T-helper 9 cell (primary cell): ENCODE results near the gene KLHDC3.
A peak's percentile ranks its signal among the peaks of the same experiment; 100 is the strongest.

Experiments used
- DNase-seq: peaks from one replicate; pipeline ENCODE4 v3.0.0-alpha.2; 2020

The KLHDC3 gene

DNA sequence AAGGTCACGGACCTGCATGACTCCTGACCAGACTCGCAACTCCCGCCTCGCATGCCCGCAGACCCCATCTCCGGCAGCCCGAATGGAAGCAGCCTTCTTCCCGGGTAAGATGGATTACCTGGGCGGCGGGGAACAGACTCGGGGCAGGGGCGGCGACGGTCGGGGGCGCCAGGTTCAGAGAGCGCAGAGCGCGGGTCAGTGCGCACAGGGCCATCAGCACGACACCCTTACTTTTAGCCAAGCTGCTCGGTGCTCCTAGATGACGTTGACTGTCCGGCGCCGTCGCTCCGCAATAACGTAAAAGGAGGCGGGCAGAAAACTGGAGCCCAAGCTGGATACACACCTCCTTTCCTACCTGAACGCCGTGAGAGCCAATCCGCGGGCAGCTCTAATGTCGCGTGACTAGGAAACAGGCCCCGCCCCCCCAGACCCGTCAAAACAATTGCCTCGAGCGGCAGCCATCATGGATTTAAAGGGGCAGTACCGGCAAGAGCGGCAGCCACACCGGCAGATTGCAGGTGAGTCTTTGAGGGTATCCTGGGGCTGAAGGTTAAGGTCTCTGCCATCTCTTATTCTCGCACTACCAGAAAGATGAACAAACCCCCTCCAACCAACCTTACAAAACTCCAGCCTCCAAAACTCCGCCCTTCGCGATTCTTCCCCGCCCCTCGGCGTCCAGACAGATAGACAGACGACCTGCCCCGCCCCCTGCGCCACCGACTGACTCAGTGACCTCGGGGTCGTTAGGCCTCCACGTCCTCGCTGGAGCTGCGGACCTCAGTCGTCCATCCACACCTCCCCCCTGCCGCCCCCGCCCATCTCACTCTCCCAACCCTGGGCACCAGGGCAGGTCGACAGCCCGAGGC lies 45.4 kb downstream of the KLHDC3 start, which contains the start of the genes KLC4 and MRPL2:
TSS of gene KLC4 (plus strand) at position 464 of the 866 bp plus-strand sequence. CDS start 1,705 bp downstream, outside the sequence.
TSS of gene MRPL2 (minus strand) at position 267 of the 866 bp plus-strand sequence. CDS start at position 214, 53 bp downstream.
- peak; percentile 97 for DNase-seq

DNA sequence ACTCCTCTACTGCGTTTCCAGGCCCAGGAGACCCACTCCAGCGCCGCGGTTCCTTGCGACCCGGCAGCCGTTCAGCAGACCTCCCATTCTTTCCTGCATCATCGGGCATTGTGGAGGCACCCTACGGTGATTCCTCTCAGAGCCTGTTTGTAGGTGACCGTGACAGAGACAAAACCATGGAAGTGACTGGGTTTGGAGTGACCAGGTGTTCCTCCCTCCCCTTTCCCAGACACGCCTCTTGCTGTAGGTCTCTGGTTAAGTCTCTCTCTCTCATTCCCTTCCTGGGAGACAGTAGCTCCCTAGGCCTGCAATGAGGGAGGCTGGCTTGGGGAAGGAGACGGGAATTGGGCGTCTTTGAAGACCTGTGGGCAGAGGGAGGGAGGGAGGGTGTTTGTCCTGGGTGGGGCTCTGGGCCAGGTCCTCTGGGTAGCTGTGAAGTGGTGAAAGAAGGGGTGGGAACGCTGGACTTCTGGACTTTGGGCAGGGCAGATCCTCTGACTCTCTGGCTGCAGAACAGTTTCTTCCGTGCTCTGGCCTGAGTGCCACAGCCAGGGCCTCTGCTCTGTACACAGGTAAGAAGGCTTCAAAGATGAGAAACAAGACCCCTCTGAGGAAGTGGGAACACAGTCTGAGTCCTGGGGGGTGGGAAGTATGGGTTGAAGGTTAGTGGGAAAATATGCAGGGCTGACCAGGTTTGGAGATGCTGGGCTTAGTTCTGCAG lies 46.1 kb downstream of the KLHDC3 start:
- DNase-seq: no peak

DNA sequence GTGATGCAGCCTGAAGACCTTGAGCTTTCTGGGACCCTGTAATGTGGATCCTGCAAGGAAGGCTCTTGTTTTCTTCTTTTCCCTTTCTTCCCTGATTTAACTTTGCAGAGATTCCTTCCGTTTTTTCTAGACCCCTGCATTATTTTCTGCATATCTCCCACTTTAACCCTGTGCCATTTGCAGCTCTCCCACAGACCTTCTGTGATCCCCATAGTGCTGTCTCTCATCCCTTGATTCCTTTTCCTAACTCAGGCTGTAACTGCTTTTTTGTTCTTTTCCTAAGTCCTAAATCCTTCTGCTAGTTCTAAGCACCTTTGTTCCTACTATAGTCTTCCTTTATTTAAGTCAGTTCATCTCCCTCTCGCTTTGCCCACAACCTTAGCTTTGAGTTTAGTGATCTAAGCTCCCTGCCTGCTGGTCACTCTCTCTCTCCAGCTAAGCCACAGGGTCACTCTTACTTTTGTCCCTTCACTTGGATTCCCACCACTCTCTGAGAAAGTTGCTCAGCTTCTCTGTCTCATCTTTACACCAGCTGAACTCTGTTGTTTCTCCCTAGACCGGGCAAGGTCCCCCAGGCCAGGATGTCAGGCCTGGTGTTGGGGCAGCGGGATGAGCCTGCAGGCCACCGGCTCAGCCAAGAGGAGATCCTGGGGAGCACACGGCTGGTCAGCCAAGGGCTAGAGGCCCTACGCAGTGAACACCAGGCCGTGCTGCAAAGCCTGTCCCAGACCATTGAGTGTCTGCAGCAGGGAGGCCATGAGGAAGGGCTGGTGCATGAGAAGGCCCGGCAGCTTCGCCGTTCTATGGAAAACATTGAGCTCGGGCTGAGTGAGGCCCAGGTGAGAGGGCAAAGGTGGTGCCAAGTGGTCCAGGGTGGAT lies 46.9 kb downstream of the KLHDC3 start:
- no peak for DNase-seq

DNA sequence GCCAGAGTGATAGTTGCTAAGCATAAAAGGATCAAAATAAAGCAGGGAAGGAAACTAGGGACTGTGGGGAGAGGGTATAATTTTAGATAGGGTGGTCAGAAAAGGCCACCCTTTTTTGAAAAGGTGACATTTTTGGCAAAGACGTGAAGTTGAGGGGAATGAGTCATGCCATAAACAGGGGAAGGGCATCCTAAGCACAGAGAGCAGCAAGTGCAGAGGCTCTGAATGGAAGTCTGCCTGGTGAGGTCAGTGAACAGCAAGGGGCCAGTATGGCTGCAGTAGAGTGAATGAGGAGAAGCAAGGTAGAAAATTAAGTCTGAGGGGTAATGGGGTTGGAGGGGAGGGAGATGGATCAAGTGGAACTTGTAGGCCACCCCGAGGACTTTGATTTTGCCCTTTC lies 47.8 kb downstream of the KLHDC3 start:
- DNase-seq: no peak

DNA sequence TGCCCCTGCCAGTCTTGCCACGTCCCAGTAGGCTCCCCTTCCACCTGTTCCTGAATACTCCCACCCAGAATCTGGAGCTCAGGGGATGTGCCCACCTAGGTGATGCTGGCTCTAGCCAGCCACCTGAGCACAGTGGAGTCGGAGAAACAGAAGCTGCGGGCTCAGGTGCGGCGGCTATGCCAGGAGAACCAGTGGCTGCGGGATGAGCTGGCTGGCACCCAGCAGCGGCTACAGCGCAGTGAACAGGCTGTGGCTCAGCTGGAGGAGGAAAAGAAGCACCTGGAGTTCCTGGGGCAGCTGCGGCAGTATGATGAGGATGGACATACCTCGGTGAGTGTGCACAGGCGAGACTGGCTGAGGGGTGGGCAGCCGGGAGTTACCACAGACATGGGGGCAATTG lies 48.8 kb downstream of the KLHDC3 start:
- no peak for DNase-seq

DNA sequence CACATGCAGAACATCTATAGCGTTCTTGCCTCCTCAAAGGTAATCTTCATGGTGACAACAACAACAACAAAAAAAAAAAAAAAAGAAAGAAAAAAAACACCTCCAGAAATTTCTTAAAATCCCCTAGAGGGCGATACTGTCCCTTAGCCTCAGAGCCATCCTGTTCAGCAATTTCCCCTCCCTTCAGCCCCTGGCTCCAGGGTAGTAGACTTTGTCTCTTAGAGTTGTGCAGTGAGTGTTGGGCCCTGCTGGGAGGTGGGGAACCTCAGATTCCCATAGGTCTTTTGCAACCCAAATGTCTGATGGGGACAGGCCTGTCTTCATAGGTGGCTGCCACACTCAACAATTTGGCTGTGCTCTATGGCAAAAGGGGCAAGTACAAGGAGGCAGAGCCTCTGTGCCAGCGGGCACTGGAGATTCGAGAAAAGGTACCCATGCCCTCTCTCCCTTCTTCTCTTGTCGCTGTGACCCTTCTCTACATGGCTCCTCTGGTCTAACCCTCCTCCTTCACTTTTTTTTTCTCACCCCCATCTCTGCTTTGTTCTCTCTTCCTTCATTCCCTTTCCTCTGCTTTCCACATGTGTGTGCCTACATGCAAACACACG lies 56.1 kb downstream of the KLHDC3 start:
- DNase-seq: no peak
